ENCODE results near the gene PCSK6.

Gene PCSK6

GRCh38 chr15:101394056-101394630 lies 95.4 kb downstream of the PCSK6 start:
- Histone ChIP-seq H3K36me3 (ENCODE audit: insufficient read depth, low read length) (no peaks in the 10 kb centered on the region), H4K20me1 (ENCODE audit: insufficient read depth, low read length, poor library complexity, severe bottlenecking) (no peaks in the 10 kb centered on the region), H3K9me2 (replicated peaks; ENCODE audit: low read depth, low read length) (no peaks in the 10 kb centered on the region), H2AFZ (ENCODE audit: low read length) (no peak overlapping the region), H3K4me3 (ENCODE audit: low read length, poor library complexity, severe bottlenecking) (no peak overlapping the region), H3K9ac (ENCODE audit: low read depth, low read length, poor library complexity, severe bottlenecking) (no peak overlapping the region), H3K4me1 (ENCODE audit: insufficient read depth, low read length, poor library complexity, severe bottlenecking) (no peaks in the 10 kb centered on the region), H3K4me2 (ENCODE audit: low read depth, low read length, poor library complexity, severe bottlenecking) (no peak overlapping the region), H3K79me2 (ENCODE audit: insufficient read depth, low read length) (no peaks in the 10 kb centered on the region), H3F3A (ENCODE audit: low read depth) (no peaks in the 10 kb centered on the region), H3K9me3 (ENCODE audit: insufficient read depth, low read depth, low read length) (no peaks in the 10 kb centered on the region; the same call in 1 of the 2 replicates), H3K27me3 (ENCODE audit: insufficient read depth, low read length, poor library complexity, severe bottlenecking) (no peaks in the 10 kb centered on the region)
- TF ChIP-seq EZH2phosphoT487 (IDR thresholded peaks at IDR 0.05; ENCODE audit: borderline replicate concordance) = no peak
- TF ChIP-seq, protein P1, sequence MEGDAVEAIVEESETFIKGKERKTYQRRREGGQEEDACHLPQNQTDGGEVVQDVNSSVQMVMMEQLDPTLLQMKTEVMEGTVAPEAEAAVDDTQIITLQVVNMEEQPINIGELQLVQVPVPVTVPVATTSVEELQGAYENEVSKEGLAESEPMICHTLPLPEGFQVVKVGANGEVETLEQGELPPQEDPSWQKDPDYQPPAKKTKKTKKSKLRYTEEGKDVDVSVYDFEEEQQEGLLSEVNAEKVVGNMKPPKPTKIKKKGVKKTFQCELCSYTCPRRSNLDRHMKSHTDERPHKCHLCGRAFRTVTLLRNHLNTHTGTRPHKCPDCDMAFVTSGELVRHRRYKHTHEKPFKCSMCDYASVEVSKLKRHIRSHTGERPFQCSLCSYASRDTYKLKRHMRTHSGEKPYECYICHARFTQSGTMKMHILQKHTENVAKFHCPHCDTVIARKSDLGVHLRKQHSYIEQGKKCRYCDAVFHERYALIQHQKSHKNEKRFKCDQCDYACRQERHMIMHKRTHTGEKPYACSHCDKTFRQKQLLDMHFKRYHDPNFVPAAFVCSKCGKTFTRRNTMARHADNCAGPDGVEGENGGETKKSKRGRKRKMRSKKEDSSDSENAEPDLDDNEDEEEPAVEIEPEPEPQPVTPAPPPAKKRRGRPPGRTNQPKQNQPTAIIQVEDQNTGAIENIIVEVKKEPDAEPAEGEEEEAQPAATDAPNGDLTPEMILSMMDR (conservative IDR thresholded peaks at IDR 0.05; ENCODE audit: low read length) = no peak

- Histone ChIP-seq H2AFZ (ENCODE audit: low read length) (no peak overlapping the region), H3K4me1 (ENCODE audit: insufficient read depth, low read length, poor library complexity, severe bottlenecking) (no peaks in the 10 kb centered on the region), H3K36me3 (ENCODE audit: insufficient read depth, low read length) (no peaks in the 10 kb centered on the region), H3K79me2 (ENCODE audit: insufficient read depth, low read length) (no peaks in the 10 kb centered on the region), H3K9ac (ENCODE audit: low read depth, low read length, poor library complexity, severe bottlenecking) (no peak overlapping the region), H3K4me3 (ENCODE audit: low read length, poor library complexity, severe bottlenecking) (no peak overlapping the region), H3F3A (ENCODE audit: low read depth) (no peaks in the 10 kb centered on the region), H4K20me1 (ENCODE audit: insufficient read depth, low read length, poor library complexity, severe bottlenecking) (no peaks in the 10 kb centered on the region), H3K9me2 (replicated peaks; ENCODE audit: low read depth, low read length) (no peaks in the 10 kb centered on the region), H3K9me3 (ENCODE audit: insufficient read depth, low read depth, low read length) (no peaks in the 10 kb centered on the region; the same call in 1 of the 2 replicates), H3K27me3 (ENCODE audit: insufficient read depth, low read length, poor library complexity, severe bottlenecking) (no peaks in the 10 kb centered on the region), H3K4me2 (ENCODE audit: low read depth, low read length, poor library complexity, severe bottlenecking) (no peak overlapping the region)
- no peak for TF ChIP-seq EZH2phosphoT487 (IDR thresholded peaks at IDR 0.05; ENCODE audit: borderline replicate concordance)
- TF ChIP-seq, protein P1 (conservative IDR thresholded peaks at IDR 0.05; ENCODE audit: low read length) = no peak
Observed at GRCh38 chr15:101393172-101393571, 96.3 kb downstream of the PCSK6 start.

GRCh38 chr15:101391981-101392640 lies 97.4 kb downstream of the PCSK6 start:
- Histone ChIP-seq H3K9ac (ENCODE audit: low read depth, low read length, poor library complexity, severe bottlenecking) (no peak overlapping the region), H3K79me2 (ENCODE audit: insufficient read depth, low read length) (no peaks in the 10 kb centered on the region), H3K4me2 (ENCODE audit: low read depth, low read length, poor library complexity, severe bottlenecking) (no peak overlapping the region), H3K4me1 (ENCODE audit: insufficient read depth, low read length, poor library complexity, severe bottlenecking) (no peaks in the 10 kb centered on the region), H3K4me3 (ENCODE audit: low read length, poor library complexity, severe bottlenecking) (no peak overlapping the region), H3F3A (ENCODE audit: low read depth) (no peaks in the 10 kb centered on the region), H3K27me3 (ENCODE audit: insufficient read depth, low read length, poor library complexity, severe bottlenecking) (no peaks in the 10 kb centered on the region), H4K20me1 (ENCODE audit: insufficient read depth, low read length, poor library complexity, severe bottlenecking) (no peaks in the 10 kb centered on the region), H3K9me2 (replicated peaks; ENCODE audit: low read depth, low read length) (no peaks in the 10 kb centered on the region), H3K36me3 (ENCODE audit: insufficient read depth, low read length) (no peaks in the 10 kb centered on the region), H3K9me3 (ENCODE audit: insufficient read depth, low read depth, low read length) (no peaks in the 10 kb centered on the region; the same call in 1 of the 2 replicates), H2AFZ (ENCODE audit: low read length) (no peak overlapping the region)
- TF ChIP-seq EZH2phosphoT487 (IDR thresholded peaks at IDR 0.05; ENCODE audit: borderline replicate concordance) = no peak
- TF ChIP-seq, protein P1 (conservative IDR thresholded peaks at IDR 0.05; ENCODE audit: low read length) = no peak
